GM12878 (cell line): ENCODE measurements around the gene FMO3. TPM values are rescaled to one million over a fixed set of nuclear protein-coding genes. Genes with fewer than 3 reads are reported as not detected.

Source experiments
- ATAC-seq: fragments of 200-7000 bp; cut with Tn5 transposase; 3 replicates; pipeline ENCODE4 v1.9.1; 2020; ENCODE audit warnings: mild to moderate bottlenecking, moderate library complexity
- BruUV-seq: library from RNA; stranded (reverse); fragments of 400-500 nt; replicated peaks from 2 replicates; lab custom pipeline; 2021; lab: Mats Ljungman, UMichigan
- CTCF ChIA-PET: fragments of 300-600 bp; sonication (Branson Sonifier 250); formaldehyde crosslinking; extraction: SDS; loops from one replicate; lab custom pipeline; 2021; ENCODE audit warnings: inconsistent platforms; lab: Yijun Ruan, JAX
- POLR2A ChIA-PET: fragments of 350-600 bp; formaldehyde crosslinking; extraction: SDS; loops from one replicate; lab custom pipeline; 2021; ENCODE audit warnings: inconsistent platforms; lab: Charles Lee
- RAD21 ChIA-PET: fragments of 300-600 bp; sonication (Branson Sonifier 250); formaldehyde crosslinking; loops from one replicate; lab custom pipeline; 2023; ENCODE audit warnings: antibody characterized with exemption; ENCODE audit not compliant: unreplicated experiment; lab: Charles Lee
- SMC1A ChIA-PET: fragments of 300-600 bp; sonication (Branson Sonifier 250); formaldehyde crosslinking; loops from one replicate; lab custom pipeline; 2023; ENCODE audit not compliant: unreplicated experiment, uncharacterized antibody; lab: Charles Lee
- DNase-seq: peaks from one replicate; pipeline ENCODE4 v3.0.0-alpha.2; 2011; ENCODE audit warnings: low read depth, low spot score
- FAIRE-seq: peaks from 3 replicates; lab custom pipeline; 2011; peaks lifted over from hg19 to GRCh38; lab: Jason Lieb, UNC
- H2AFZ ChIP-seq: 2 replicates; pipeline ENCODE4 v1.6.0; 2011; ENCODE audit warnings: low read depth, low read length, control low read depth; ENCODE audit not compliant: control insufficient read depth
- H3K27ac ChIP-seq: 2 replicates; pipeline ENCODE4 v1.5.1; 2011; ENCODE audit warnings: control low read depth; ENCODE audit not compliant: control insufficient read depth, insufficient read depth
- H3K27me3 ChIP-seq, 2 experiments: replicated peaks in 1 of 2; 2 replicates each; pipeline versions ENCODE4 v1.6.0 to v1.6.1; 2011; ENCODE audit warnings: low read length in 1 of 2; ENCODE audit not compliant: control insufficient read depth in 2 of 2, insufficient read depth in 2 of 2
- H3K36me3 ChIP-seq, 2 experiments: 2 replicates each; pipeline ENCODE4 v1.5.1; 2011; ENCODE audit warnings: low read length in 1 of 2; ENCODE audit not compliant: control insufficient read depth in 2 of 2, insufficient read depth in 2 of 2
- H3K4me1 ChIP-seq: 2 replicates; pipeline ENCODE4 v1.6.1; 2011; ENCODE audit warnings: mild to moderate bottlenecking, low read length, moderate library complexity, mixed read lengths; ENCODE audit not compliant: control insufficient read depth, insufficient read depth
- H3K4me2 ChIP-seq: 2 replicates; pipeline ENCODE4 v1.6.0; 2011; ENCODE audit warnings: control low read depth; ENCODE audit not compliant: control insufficient read depth, insufficient read depth
- H3K4me3 ChIP-seq: fragments of 200-600 bp; sonication (generic); 2 replicates; pipeline ENCODE4 v1.5.1; 2016
- H3K79me2 ChIP-seq: 2 replicates; pipeline ENCODE4 v1.6.0; 2011; ENCODE audit warnings: low read length; ENCODE audit not compliant: control insufficient read depth, insufficient read depth
- H3K9ac ChIP-seq: 2 replicates; pipeline ENCODE4 v1.8.0; 2011; ENCODE audit warnings: low read length, control low read depth, mixed read lengths; ENCODE audit not compliant: control insufficient read depth, insufficient read depth
- H3K9me3 ChIP-seq: replicated peaks from 3 replicates; pipeline ENCODE4 v1.5.1; 2011; ENCODE audit warnings: mild to moderate bottlenecking, low read length; ENCODE audit not compliant: control insufficient read depth, insufficient read depth
- H4K20me1 ChIP-seq: 2 replicates; pipeline ENCODE4 v1.6.0; 2011; ENCODE audit not compliant: control insufficient read depth, insufficient read depth
- CBFB ChIP-seq: IDR thresholded peaks from 2 replicates; pipeline ENCODE4 v1.6.1; 2016; ENCODE audit warnings: antibody characterized with exemption, low read depth
- EZH2 ChIP-seq: IDR thresholded peaks from 2 replicates; pipeline ENCODE4 v1.6.1; 2012; ENCODE audit warnings: low read depth, mild to moderate bottlenecking, control low read depth, inconsistent platforms, low read length, borderline replicate concordance; ENCODE audit not compliant: control insufficient read depth
- HDGF ChIP-seq: fragments of 450-650 bp; IDR thresholded peaks from 2 replicates; pipeline ENCODE4 v1.6.1; 2016; ENCODE audit warnings: antibody characterized with exemption
- KDM1A ChIP-seq: fragments of 200-600 bp; sonication (generic); IDR thresholded peaks from 2 replicates; pipeline ENCODE4 v1.6.1; 2016; ENCODE audit warnings: borderline replicate concordance
- MYB ChIP-seq: fragments of 150-350 bp; IDR thresholded peaks from 2 replicates; pipeline ENCODE4 v1.6.1; 2014; ENCODE audit warnings: mild to moderate bottlenecking, low read depth, low read length, borderline replicate concordance
- PAX5 ChIP-seq: IDR thresholded peaks from 2 replicates; pipeline ENCODE4 v1.6.1; 2011; ENCODE audit warnings: low read depth, low read length, borderline replicate concordance
- REST ChIP-seq: IDR thresholded peaks from 2 replicates; pipeline ENCODE4 v1.6.1; 2012; ENCODE audit warnings: mild to moderate bottlenecking, low read depth, low read length
- SP1 ChIP-seq: IDR thresholded peaks from one replicate; pipeline ENCODE4 v1.6.1; 2011; ENCODE audit warnings: low read depth, low read length
- SREBF2 ChIP-seq: IDR thresholded peaks from 2 replicates; pipeline ENCODE4 v1.6.1; 2012; ENCODE audit warnings: mild to moderate bottlenecking, low read length
- TBL1XR1 ChIP-seq: IDR thresholded peaks from 2 replicates; pipeline ENCODE4 v1.6.1; 2012; ENCODE audit warnings: low read depth, low read length, improper control_type of control experiment
- ZNF274 ChIP-seq: IDR thresholded peaks from one replicate; pipeline ENCODE4 v1.8.0; 2011; ENCODE audit not compliant: insufficient read length, insufficient read depth
- WGBS: methylation state at CpG from one replicate; pipeline ENCODE4 v1.1.6; 2016; ENCODE audit warnings: low lambda C conversion rate; ENCODE audit not compliant: insufficient replicate concordance, insufficient coverage; ENCODE audit errors: missing lambda C conversion rate; 5-methylcytosine and 5-hydroxymethylcytosine counted together
- in situ Hi-C: fragments of 300-500 bp; cut with MboI; formaldehyde crosslinking; loops from 9 replicates; pipeline ENCODE4 v1.14.3; 2018; ENCODE audit warnings: mixed read lengths
- intact Hi-C: fragments of 100-400 bp; cut with micrococcal nuclease; formaldehyde crosslinking; loops from one replicate; pipeline ENCODE4 v1.14.2; 2022; ENCODE audit not compliant: unreplicated experiment
- polyA plus RNA-seq, 11 experiments: library from polyadenylated mRNA; depleted of rRNA in 4 of 11; unstranded in 6 of 11; stranded (reverse) in 5 of 11; fragments of >200 nt; fragmentation: Nextera tagmentation in 4 of 11; fragmentation: Illumina TruSeq in 1 of 11; extraction: Ambion mirVana in 4 of 11; extraction: Trizol in 1 of 11; gene quantifications; 1 replicate in 1 of 11; 2 replicates in 10 of 11; pipeline versions ENCODE4 v1.2.1 to v1.2.3, GENCODE V29; 2011 to 2016; ENCODE audit warnings: inconsistent platforms in 2 of 11, missing spikeins in 2 of 11, low read depth in 1 of 11
- total RNA-seq, 4 experiments: library from RNA; depleted of rRNA in 3 of 4; stranded (reverse); fragments of >200 nt in 3 of 4; fragmentation: Illumina TruSeq in 1 of 4; extraction: Trizol in 1 of 4; gene quantifications; 2 replicates each; pipeline versions ENCODE4 v1.2.1 to v1.2.3, GENCODE V29; 2013 to 2021

FMO3 gene
- total and polyA plus RNA-seq, 10 of the 15 experiments (the other 5 are each of a cell fraction or from before 2014, with no cell fraction given) = 0.08 to 0.10 TPM; not detected in 8

- Histone ChIP-seq H3K79me2 (no peaks in the 10 kb centered on the region), H3K4me1 (no peaks in the 10 kb centered on the region), H4K20me1 (no peaks in the 10 kb centered on the region), H3K27me3 (no peaks in the 10 kb centered on the region; a peak in 1 of 4 replicates), H3K9me3 (no peaks in the 10 kb centered on the region), H3K36me3 (no peaks in the 10 kb centered on the region), H2AFZ (no peak overlapping the region), H3K4me2 (no peak overlapping the region), H3K4me3 (no peak overlapping the region), H3K27ac (no peak overlapping the region), H3K9ac (no peak overlapping the region)
- TF ChIP-seq KDM1A = no peak
- no peak for TF ChIP-seq REST
- TF ChIP-seq SP1 = no peak
- no peak for TF ChIP-seq EZH2
- TF ChIP-seq HDGF = no peak
- no peak for TF ChIP-seq TBL1XR1
- no peak for TF ChIP-seq MYB
- TF ChIP-seq SREBF2 = no peak
- TF ChIP-seq CBFB = no peak
- TF ChIP-seq ZNF274 = no peak
- TF ChIP-seq PAX5 = no peak
- ChIA-PET SMC1A (interaction anchor here (1.3 kb wide), 1 partner anchor 28 kb away, joined by 3 read pairs; no protein-coding TSS in a partner anchor), POLR2A (no interaction called here), RAD21 (interaction anchor here (1.2 kb wide), 1 partner anchor 69 kb away, joined by 3 read pairs; no protein-coding TSS in a partner anchor), CTCF (interaction anchor here (0.6 kb wide), 1 partner anchor 16 kb away, joined by 3 read pairs; no protein-coding TSS in a partner anchor)
- no TSS peak for BruUV-seq
- 0% methylated on average over 1 of the region's 1 CpG for WGBS
- FAIRE-seq = no peak
- in situ Hi-C loops = no loop called here
- ATAC-seq = no peak
- DNase-seq = no peak
- intact Hi-C loops = no loop called here
These were observed 59.5 kb downstream of the FMO3 start for GRCh38 chr1:171150156-171150555.
